ENCODE data around the gene METTL27.
"Not testable (repeated sequence)": the region's sequence is repeated elsewhere in the genome, so short reads cannot be mapped to it uniquely, and the experiment has no call there.

Gene METTL27

DNA sequence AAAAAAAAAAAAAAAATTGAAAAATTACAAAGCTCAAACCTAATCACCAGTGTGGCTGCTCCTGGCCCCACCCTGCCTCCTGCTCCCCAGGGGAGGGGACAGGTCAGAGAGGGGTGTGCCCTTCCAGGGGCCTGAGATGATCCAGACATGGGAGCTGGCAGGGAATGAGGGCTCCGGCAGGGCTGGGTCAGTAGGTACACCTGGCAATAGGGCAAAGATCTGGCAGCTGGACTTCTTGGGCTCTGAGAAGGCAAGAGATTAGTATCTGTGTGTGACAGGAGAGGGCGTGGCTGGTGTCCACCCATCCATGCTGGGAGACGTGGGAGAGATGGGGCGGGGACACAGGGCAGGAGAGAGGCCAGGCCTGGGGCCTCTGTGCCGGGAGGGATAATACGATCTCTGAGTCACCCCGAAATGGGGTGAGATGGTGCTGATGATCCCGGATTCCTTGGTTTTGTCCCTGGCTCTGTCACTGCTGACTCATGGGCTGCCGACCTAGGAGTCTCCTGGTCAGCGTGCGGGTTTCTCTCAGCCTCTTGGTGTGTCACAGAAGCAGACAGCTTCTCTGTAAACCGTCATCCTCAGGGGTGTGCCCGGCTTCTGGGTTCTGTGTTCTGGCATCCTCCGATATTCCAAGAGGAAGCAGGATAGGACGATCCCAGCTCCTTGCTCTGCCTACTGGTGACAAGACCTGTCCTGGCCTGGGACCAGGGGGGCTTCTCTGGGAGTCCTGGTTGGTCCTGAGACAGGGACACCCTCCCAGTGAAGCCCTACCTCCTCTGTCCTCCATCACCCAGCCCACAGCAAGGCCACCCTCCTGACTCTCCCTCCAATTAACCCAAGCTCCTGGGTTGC, 19.8 kb downstream of the METTL27 start:
- Mint-ChIP-seq H3K27me3 (no peaks in the 10 kb centered on the region), H3K9me3 (ENCODE audit: low read depth) (no peaks in the 10 kb centered on the region), H3K4me1 (ENCODE audit: low read depth) (peaks cover 13% of the 10 kb centered on the region), H3K27ac (no peak overlapping the region), H3K36me3 (no peaks in the 10 kb centered on the region), H3K4me3 (no peak overlapping the region)

DNA sequence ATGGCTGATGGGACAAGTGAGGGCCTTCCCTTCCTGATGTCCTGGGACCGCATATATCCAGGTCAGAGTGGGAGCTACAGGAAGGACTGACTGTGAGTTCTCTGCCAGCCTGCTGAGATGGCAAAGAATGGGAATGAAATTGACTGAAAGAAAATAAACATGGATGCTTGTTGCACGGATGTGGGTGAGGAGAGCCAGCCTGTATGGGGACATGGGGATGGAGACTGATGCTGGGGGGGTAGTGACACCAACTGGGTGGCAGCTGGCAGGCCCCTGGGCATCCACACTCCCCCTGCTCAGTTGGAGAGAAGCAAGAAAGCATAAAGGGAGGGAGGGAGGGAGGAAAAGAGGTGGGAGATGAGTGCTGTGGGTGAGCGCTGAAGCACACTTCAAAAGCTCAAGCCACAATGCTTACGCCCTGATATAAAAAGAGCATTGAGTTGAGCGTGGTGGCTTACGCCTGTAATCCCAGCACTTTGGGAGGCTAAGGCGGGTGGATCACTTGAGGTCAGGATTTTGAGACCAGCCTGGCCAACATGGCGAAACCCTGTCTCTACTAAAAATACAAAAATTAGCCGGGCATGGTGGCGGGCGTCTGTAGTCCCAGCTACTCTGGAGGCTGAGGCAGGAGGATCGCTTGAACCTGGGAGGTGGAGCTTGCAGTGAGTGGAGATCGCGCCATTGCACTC, 20.6 kb downstream of the METTL27 start:
- H3K27ac Mint-ChIP-seq; H3K9me3 Mint-ChIP-seq (ENCODE audit: low read depth); H3K4me3 Mint-ChIP-seq; H3K27me3 Mint-ChIP-seq; H3K4me1 Mint-ChIP-seq (ENCODE audit: low read depth); H3K36me3 Mint-ChIP-seq: not testable (repeated sequence)

DNA sequence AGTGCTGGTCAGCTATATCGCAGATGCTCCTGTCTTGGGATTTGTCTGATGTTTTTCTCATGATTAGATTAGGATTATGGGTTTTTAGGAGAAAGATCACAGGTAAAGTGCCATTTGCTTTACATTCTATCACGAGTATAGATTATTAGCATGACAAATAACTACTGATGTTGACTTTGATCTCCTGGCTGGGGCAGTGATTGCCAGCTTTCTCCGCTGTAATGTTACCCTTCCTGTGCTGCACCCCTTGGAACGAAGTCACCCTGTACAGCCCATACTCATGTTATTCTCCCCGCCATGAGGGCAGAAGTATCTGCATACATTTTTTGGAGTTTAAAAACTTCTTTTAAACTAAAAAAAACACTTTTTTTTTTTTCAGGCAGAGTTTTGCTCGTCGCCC, 22.3 kb downstream of the METTL27 start:
- no peaks in the 10 kb centered on the region for H3K9me3 Mint-ChIP-seq (ENCODE audit: low read depth)
- peaks cover 2% of the 10 kb centered on the region for H3K27me3 Mint-ChIP-seq
- no peak overlapping the region for H3K27ac Mint-ChIP-seq
- no peak overlapping the region for H3K4me3 Mint-ChIP-seq
- no peaks in the 10 kb centered on the region for H3K4me1 Mint-ChIP-seq (ENCODE audit: low read depth)
- no peaks in the 10 kb centered on the region for H3K36me3 Mint-ChIP-seq

DNA sequence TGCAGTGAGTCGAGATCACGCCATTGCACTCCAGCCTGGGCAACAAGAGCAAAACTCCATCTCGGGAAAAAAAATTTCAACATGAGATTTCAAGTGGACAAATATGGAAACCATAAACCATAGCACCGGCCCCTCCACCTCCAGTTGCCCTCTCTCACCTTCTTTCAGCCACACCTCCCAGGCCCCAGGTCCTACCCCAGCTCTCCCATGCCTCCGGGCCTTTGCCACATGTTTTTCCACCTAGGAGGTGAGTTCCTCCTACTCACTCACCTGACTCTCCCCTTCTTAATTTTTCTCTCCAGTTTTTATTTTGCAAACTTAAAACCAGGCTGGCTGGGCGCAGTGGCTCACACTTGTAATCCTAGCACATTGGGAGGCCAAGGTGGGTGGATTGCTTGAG, 25.2 kb downstream of the METTL27 start:
- Mint-ChIP-seq H3K27me3 (peaks cover 2% of the 10 kb centered on the region), H3K27ac (no peak overlapping the region), H3K36me3 (no peaks in the 10 kb centered on the region), H3K4me1 (ENCODE audit: low read depth) (no peaks in the 10 kb centered on the region), H3K9me3 (ENCODE audit: low read depth) (peaks cover 4% of the 10 kb centered on the region), H3K4me3 (no peak overlapping the region)

DNA sequence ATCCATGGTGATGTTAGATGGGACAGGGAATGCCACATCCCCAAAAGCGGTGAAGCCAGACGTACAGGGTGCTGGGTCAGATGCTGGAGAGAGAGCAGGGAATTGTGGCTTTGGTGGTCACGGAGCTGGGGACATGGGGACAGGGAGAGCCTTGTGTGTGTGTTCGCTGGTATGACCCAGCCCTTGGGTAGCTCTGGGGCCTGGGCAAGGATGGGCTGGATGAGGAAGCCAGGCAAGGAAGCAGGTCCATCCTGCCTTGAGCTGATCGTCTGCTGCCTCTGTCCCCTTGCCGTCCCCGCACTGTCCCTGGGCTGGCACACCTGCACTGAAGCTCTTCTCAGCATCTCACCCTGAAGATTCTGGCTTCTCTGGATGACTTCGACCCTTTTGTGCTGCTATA, 26.9 kb downstream of the METTL27 start:
- Mint-ChIP-seq H3K27me3 (peaks cover 4% of the 10 kb centered on the region), H3K27ac (no peak overlapping the region), H3K4me1 (ENCODE audit: low read depth) (no peaks in the 10 kb centered on the region), H3K36me3 (no peaks in the 10 kb centered on the region), H3K9me3 (ENCODE audit: low read depth) (peaks cover 4% of the 10 kb centered on the region), H3K4me3 (no peak overlapping the region)

DNA sequence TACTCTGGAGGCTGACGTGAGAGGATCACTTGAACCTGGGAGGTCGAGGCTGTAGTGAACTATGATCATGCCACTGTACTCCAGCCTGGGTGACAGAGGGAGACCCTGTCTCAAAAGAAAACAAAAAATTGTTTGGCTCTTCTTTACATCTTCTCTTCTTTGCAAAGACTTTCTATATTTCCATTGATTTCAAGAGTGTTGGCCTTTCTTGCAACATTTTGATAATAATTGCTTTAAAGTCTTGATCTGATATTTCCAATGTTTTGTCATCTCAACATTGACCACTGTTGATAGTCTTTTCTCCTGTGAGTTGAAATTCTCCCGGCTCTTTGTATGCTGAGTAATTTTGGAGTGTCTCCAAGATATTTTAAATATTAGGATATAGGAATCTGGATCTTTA, 29.3 kb downstream of the METTL27 start:
- Mint-ChIP-seq H3K9me3 (ENCODE audit: low read depth) (peaks cover 4% of the 10 kb centered on the region), H3K4me3 (no peak overlapping the region), H3K27ac (no peak overlapping the region), H3K4me1 (ENCODE audit: low read depth) (no peaks in the 10 kb centered on the region), H3K27me3 (peaks cover 4% of the 10 kb centered on the region), H3K36me3 (no peaks in the 10 kb centered on the region)

DNA sequence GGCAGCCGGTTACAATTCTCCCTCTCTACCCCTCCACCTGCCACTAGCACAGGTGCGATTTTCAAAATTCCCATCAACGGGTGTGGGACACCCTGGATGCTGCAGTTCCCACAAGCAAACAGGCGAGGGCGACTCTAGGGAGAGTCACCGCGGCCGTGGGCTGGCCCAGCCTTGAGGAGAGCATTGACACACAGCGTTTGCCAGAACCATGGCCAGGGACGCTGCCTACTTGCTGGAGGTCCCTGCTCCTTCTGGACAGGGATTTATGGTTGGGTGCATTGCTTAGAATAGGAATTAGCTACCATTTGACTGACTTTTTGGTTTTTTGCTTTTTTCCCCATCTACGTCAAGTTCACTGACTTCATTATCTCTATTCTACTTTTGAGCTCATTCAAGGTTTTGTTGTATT, 30.6 kb downstream of the METTL27 start:
- Mint-ChIP-seq H3K27ac (no peak overlapping the region), H3K9me3 (ENCODE audit: low read depth) (peaks cover 4% of the 10 kb centered on the region), H3K27me3 (peaks cover 4% of the 10 kb centered on the region), H3K4me1 (ENCODE audit: low read depth) (no peaks in the 10 kb centered on the region), H3K36me3 (no peaks in the 10 kb centered on the region), H3K4me3 (no peak overlapping the region)

DNA sequence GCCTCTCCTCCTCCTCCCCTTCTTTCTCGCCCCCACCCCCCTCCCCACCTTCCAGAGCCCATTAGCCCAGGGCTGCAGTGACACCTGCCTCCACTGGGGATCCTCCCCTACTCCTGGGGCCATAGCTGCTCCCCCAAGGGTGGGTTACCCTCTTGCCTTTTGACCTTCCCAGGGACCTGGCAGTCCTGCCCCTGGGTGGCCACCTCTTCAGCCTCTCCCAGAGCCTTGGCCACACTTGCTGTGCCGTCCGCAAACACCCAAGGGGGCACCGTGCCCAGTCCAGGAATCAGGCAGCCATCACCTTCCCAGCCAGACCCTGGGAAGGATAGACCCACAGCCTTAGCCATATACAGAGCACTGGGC, 31.3 kb downstream of the METTL27 start:
- peaks cover 4% of the 10 kb centered on the region for H3K9me3 Mint-ChIP-seq (ENCODE audit: low read depth)
- H3K36me3 Mint-ChIP-seq, result no peaks in the 10 kb centered on the region
- no peaks in the 10 kb centered on the region for H3K4me1 Mint-ChIP-seq (ENCODE audit: low read depth)
- no peak overlapping the region for H3K27ac Mint-ChIP-seq
- no peak overlapping the region for H3K4me3 Mint-ChIP-seq
- peaks cover 4% of the 10 kb centered on the region for H3K27me3 Mint-ChIP-seq

DNA sequence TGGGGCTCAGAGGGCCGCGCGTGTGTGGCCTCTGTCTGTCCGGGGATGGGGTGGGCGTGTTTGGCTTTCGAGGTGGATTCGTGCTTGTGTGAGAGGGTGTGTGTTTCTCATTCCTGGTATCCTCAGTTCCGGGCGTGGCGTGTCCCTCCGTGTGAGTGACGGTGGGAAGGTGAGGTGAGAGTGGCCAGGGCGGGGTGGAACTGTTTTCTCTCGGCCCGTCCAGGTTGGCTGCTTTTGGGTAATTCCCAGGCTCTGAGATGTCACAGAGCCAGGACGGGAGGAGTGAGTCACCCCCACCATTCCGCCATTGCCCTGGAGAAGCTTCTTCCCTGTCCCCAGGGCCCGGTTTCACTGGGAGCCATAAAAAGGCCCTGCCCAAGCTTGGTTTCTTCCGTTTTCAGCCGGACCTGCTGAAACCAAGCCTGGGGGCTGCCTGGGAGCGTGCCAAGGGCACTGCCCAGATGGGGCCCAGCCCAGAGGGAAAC, 32.8 kb downstream of the METTL27 start:
- H3K36me3 Mint-ChIP-seq, result no peaks in the 10 kb centered on the region
- no peak overlapping the region for H3K4me3 Mint-ChIP-seq
- peaks cover 2% of the 10 kb centered on the region for H3K27me3 Mint-ChIP-seq
- H3K4me1 Mint-ChIP-seq (ENCODE audit: low read depth), result no peaks in the 10 kb centered on the region
- H3K9me3 Mint-ChIP-seq (ENCODE audit: low read depth), result peaks cover 4% of the 10 kb centered on the region
- H3K27ac Mint-ChIP-seq, result no peak overlapping the region

DNA sequence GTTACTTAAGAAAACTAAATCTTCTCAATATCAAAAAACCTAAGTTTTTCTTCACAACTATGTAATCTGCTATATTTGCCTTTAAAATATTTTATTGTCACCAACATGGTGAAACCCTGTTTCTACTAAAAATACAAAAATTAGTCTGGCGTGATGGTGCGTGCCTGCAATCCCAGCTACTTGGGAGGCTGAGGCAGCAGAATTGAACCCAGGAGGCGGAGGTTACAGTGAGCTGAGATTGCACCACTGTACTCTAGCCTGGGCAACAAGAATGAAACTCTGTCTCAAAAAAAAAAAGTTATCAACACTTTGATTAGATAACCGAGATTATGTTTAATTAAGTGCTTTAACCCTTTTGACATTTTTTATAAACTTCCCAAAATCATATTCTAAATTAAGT, 39.9 kb downstream of the METTL27 start:
- H3K27me3 Mint-ChIP-seq, result no peaks in the 10 kb centered on the region
- no peaks in the 10 kb centered on the region for H3K4me1 Mint-ChIP-seq (ENCODE audit: low read depth)
- no peaks in the 10 kb centered on the region for H3K9me3 Mint-ChIP-seq (ENCODE audit: low read depth)
- H3K36me3 Mint-ChIP-seq, result no peaks in the 10 kb centered on the region
- H3K27ac Mint-ChIP-seq, result no peak overlapping the region
- no peak overlapping the region for H3K4me3 Mint-ChIP-seq

DNA sequence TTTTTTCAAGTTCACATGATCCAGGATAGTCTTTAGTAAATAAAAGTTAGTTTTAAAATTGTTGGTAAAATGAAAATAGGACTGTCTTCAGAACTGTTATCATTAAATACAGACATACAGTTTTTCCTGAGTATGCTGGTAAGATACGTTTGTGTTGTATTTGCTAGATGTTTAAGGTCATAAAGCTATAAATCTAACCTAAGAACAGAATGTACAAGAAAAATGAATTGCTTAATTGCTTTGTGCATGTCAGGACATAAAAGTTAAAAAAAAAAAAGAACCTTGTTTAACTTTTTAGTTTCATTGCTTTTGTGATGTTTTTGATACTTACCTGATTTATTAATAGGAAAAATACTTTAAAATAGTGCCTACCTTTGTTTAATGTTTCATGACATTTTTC, 40.7 kb downstream of the METTL27 start:
- H3K9me3 Mint-ChIP-seq (ENCODE audit: low read depth), result no peaks in the 10 kb centered on the region
- H3K4me3 Mint-ChIP-seq, result no peak overlapping the region
- H3K27me3 Mint-ChIP-seq, result no peaks in the 10 kb centered on the region
- H3K36me3 Mint-ChIP-seq, result no peaks in the 10 kb centered on the region
- H3K27ac Mint-ChIP-seq, result no peak overlapping the region
- H3K4me1 Mint-ChIP-seq (ENCODE audit: low read depth), result no peaks in the 10 kb centered on the region

DNA sequence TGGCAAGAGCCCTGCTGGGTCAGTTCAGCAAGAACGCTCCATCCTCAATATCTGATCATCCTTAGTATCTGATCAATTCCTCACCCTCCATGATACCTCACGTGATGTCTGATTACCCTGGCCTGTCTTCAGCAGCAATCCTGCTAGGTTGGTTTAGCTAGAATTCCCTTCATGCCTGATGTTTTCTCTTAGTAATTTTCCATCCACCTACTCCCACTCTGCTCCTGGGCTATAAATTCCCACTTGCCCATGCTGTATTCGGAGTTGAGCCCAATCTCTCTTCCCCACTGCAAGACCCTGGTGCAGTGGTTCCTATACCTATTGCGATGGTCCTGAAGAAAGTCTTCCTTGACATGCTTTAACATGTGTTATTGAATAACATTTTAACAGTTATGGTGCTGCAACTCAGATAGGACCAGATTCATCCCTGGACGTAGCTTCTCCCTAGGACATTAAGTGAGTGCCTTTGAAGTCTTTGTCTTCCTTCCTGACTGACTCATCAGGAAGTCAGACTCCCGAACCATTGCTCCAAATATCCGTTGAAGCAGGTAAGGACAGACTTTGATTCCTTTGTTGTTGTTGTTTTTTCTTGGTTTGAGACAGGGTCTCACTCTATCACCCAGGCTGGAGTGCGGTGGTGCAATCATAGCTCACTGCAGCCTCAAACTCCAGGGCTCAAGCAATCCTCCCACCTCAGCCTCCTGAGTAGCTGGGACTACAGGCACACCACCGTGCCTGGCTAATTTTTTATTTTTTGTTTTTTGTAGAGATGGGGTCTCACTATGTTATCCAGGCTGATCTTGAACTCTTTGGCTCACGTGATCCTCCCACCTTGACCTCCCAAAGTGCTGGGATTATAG, 42.8 kb downstream of the METTL27 start:
- Mint-ChIP-seq H3K36me3 (no peaks in the 10 kb centered on the region), H3K4me1 (ENCODE audit: low read depth) (no peaks in the 10 kb centered on the region), H3K27ac (no peak overlapping the region), H3K27me3 (peaks cover 2% of the 10 kb centered on the region), H3K9me3 (ENCODE audit: low read depth) (no peaks in the 10 kb centered on the region), H3K4me3 (no peak overlapping the region)

DNA sequence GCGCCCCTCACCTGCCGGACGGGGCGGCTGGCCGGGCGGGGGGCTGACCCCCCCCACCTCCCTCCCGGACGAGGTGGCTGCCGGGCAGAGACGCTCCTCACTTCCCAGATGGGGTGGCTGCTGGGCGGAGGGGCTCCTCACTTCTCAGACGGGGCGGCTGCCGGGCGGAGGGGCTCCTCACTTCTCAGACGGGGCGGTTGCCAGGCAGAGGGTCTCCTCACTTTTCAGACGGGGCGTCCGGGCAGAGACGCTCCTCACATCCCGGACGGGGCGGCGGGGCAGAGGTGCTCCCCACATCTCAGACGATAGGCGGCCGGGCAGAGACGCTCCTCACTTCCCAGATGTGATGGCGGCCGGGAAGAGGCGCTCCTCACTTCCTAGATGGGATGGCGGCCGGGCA, 45.1 kb downstream of the METTL27 start:
- H3K27ac Mint-ChIP-seq; H3K9me3 Mint-ChIP-seq (ENCODE audit: low read depth); H3K27me3 Mint-ChIP-seq; H3K4me1 Mint-ChIP-seq (ENCODE audit: low read depth); H3K4me3 Mint-ChIP-seq; H3K36me3 Mint-ChIP-seq: not testable (repeated sequence)

DNA sequence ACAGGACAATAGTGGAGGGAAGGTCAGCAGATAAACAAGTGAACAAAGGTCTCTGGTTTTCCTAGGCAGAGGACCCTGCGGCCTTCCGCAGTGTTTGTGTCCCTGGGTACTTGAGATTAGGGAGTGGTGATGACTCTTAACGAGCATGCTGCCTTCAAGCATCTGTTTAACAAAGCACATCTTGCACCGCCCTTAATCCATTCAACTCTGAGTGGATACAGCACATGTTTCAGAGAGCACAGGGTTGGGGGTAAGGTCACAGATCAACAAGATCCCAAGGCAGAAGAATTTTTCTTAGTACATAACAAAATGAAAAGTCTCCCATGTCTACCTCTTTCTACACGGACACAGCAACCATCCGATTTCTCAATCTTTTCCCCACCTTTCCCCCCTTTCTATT, 45.7 kb downstream of the METTL27 start:
- H3K36me3 Mint-ChIP-seq; H3K27me3 Mint-ChIP-seq; H3K27ac Mint-ChIP-seq; H3K9me3 Mint-ChIP-seq (ENCODE audit: low read depth); H3K4me3 Mint-ChIP-seq; H3K4me1 Mint-ChIP-seq (ENCODE audit: low read depth): not testable (repeated sequence)

DNA sequence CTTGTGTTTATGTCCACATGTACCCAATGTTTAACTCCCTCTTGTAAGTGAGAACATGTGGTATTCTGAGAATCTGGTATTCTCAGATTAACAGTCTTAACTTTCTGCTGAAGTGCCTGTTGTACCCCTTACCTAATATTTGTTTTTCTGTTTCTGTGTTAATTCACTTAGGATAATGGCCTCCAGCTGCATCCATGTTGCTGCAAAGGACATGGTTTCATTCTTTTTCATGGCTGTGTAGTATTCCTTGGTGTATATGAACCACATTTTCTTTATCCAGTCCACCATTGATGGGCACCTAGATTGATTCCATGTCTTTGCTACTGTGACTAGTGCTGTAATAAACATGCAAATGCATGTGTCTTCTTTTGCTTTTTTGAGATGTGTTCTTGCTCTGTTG, 47.1 kb downstream of the METTL27 start:
- not testable (repeated sequence) for H3K4me3 Mint-ChIP-seq; H3K4me1 Mint-ChIP-seq (ENCODE audit: low read depth); H3K27ac Mint-ChIP-seq; H3K9me3 Mint-ChIP-seq (ENCODE audit: low read depth); H3K36me3 Mint-ChIP-seq; H3K27me3 Mint-ChIP-seq

All from activated naive CD8-positive, alpha-beta T cell (primary cell).